Measurements from ENCODE around the gene FMN2. TPM values are rescaled to one million over a fixed set of nuclear protein-coding genes. Genes with fewer than 3 reads are reported as not detected.

The FMN2 gene
- total and polyA plus RNA-seq, 7 experiments from 2014 or later: not detected

- Mint-ChIP-seq H3K4me3 (no peak overlapping the region), H3K4me1 (no peaks in the 10 kb centered on the region), H3K27ac (no peak overlapping the region), H3K27me3 (peaks cover 0 to 4% (median 0%) of the 10 kb centered on the region in 5 donors), H3K36me3 (no peaks in the 10 kb centered on the region), H3K9me3 (peaks cover 0 to 9% (median 2%) of the 10 kb centered on the region in 11 donors)
- POLR2A ChIA-PET: no interaction called here
- Histone ChIP-seq H3K9me3 (ENCODE audit: control insufficient read depth in 2 of 3, low read length in 3 of 3) (no peaks in the 10 kb centered on the region), H3K27me3 (ENCODE audit: control insufficient read depth in 2 of 2, insufficient read depth in 2 of 2, low read length in 2 of 2) (no peaks in the 10 kb centered on the region), H3K36me3 (ENCODE audit: control insufficient read depth in 2 of 3, insufficient read depth in 3 of 3, low read length in 3 of 3) (no peaks in the 10 kb centered on the region), H3K4me1 (ENCODE audit: control insufficient read depth in 2 of 2, insufficient read depth in 2 of 2, low read length in 2 of 2) (no peaks in the 10 kb centered on the region), H3K4me3 (ENCODE audit: low read length) (no peak overlapping the region), H3K27ac (ENCODE audit: low read depth, low read length) (no peak overlapping the region)
- CTCF ChIA-PET: no interaction called here
- no peak for DNase-seq
- no peak for ATAC-seq
- intact Hi-C loops (cut with micrococcal nuclease): no loop called here
Observed at GRCh38 chr1:240058049-240058448, 33.6 kb upstream of the FMN2 start.

GRCh38 chr1:240068961-240069360, 22.7 kb upstream of the FMN2 start:
- H3K27ac Mint-ChIP-seq: no peak overlapping the region
- H3K4me1 ChIP-seq (ENCODE audit: control insufficient read depth in 2 of 2, insufficient read depth in 2 of 2, low read length in 2 of 2): no peaks in the 10 kb centered on the region
- H3K36me3 Mint-ChIP-seq: no peaks in the 10 kb centered on the region
- POLR2A ChIA-PET: no interaction called here
- no peaks in the 10 kb centered on the region for H3K27me3 ChIP-seq (ENCODE audit: control insufficient read depth in 2 of 2, insufficient read depth in 2 of 2, low read length in 2 of 2)
- no peaks in the 10 kb centered on the region for H3K36me3 ChIP-seq (ENCODE audit: control insufficient read depth in 2 of 3, insufficient read depth in 3 of 3, low read length in 3 of 3)
- H3K27ac ChIP-seq (ENCODE audit: low read depth, low read length): no peak overlapping the region
- no peak overlapping the region for H3K4me3 ChIP-seq (ENCODE audit: low read length)
- CTCF ChIA-PET: no interaction called here
- H3K4me3 Mint-ChIP-seq: no peak overlapping the region
- H3K27me3 Mint-ChIP-seq: peaks cover 0 to 10% (median 2%) of the 10 kb centered on the region in 5 donors
- DNase-seq (no peak), ATAC-seq (no peak)
- no peaks in the 10 kb centered on the region for H3K4me1 Mint-ChIP-seq
- H3K9me3 ChIP-seq (ENCODE audit: control insufficient read depth in 2 of 3, low read length in 3 of 3): no peaks in the 10 kb centered on the region
- peaks cover 0 to 13% (median 3%) of the 10 kb centered on the region in 11 donors for H3K9me3 Mint-ChIP-seq
- intact Hi-C loops (cut with micrococcal nuclease): no loop called here

- DNase-seq: no peak
- no peak for ATAC-seq
- H3K27me3 Mint-ChIP-seq: peaks cover 0 to 10% (median 2%) of the 10 kb centered on the region in 5 donors
- ChIA-PET POLR2A (no interaction called here), CTCF (no interaction called here)
- no peak overlapping the region for H3K4me3 ChIP-seq (ENCODE audit: low read length)
- H3K36me3 Mint-ChIP-seq: no peaks in the 10 kb centered on the region
- H3K9me3 Mint-ChIP-seq: peaks cover 0 to 8% (median 2%) of the 10 kb centered on the region in 11 donors
- H3K27me3 ChIP-seq (ENCODE audit: control insufficient read depth in 2 of 2, insufficient read depth in 2 of 2, low read length in 2 of 2): no peaks in the 10 kb centered on the region
- H3K27ac Mint-ChIP-seq: no peak overlapping the region
- no peak overlapping the region for H3K4me3 Mint-ChIP-seq
- H3K36me3 ChIP-seq (ENCODE audit: control insufficient read depth in 2 of 3, insufficient read depth in 3 of 3, low read length in 3 of 3): no peaks in the 10 kb centered on the region
- H3K27ac ChIP-seq (ENCODE audit: low read depth, low read length): no peak overlapping the region
- intact Hi-C loops (cut with micrococcal nuclease): no loop called here
- H3K4me1 ChIP-seq (ENCODE audit: control insufficient read depth in 2 of 2, insufficient read depth in 2 of 2, low read length in 2 of 2): no peaks in the 10 kb centered on the region
- no peaks in the 10 kb centered on the region for H3K9me3 ChIP-seq (ENCODE audit: control insufficient read depth in 2 of 3, low read length in 3 of 3)
- H3K4me1 Mint-ChIP-seq: no peaks in the 10 kb centered on the region
Observed at GRCh38 chr1:240070188-240070587, 21.5 kb upstream of the FMN2 start.

GRCh38 chr1:240073097-240073496, 18.6 kb upstream of the FMN2 start:
- POLR2A ChIA-PET: no interaction called here
- no peak for ATAC-seq
- Mint-ChIP-seq H3K36me3 (peaks cover 0 to 6% (median 0%) of the 10 kb centered on the region in 5 donors), H3K27ac (no peak overlapping the region), H3K27me3 (peaks cover 0 to 14% (median 5%) of the 10 kb centered on the region in 5 donors), H3K4me1 (no peaks in the 10 kb centered on the region), H3K4me3 (no peak overlapping the region), H3K9me3 (peaks cover 0 to 16% (median 5%) of the 10 kb centered on the region in 11 donors)
- intact Hi-C loops (cut with micrococcal nuclease): no loop called here
- no peaks in the 10 kb centered on the region for H3K4me1 ChIP-seq (ENCODE audit: control insufficient read depth in 2 of 2, insufficient read depth in 2 of 2, low read length in 2 of 2)
- H3K9me3 ChIP-seq (ENCODE audit: control insufficient read depth in 2 of 3, low read length in 3 of 3): no peaks in the 10 kb centered on the region
- CTCF ChIA-PET: no interaction called here
- H3K27ac ChIP-seq (ENCODE audit: low read depth, low read length): no peak overlapping the region
- DNase-seq: no peak
- no peaks in the 10 kb centered on the region for H3K27me3 ChIP-seq (ENCODE audit: control insufficient read depth in 2 of 2, insufficient read depth in 2 of 2, low read length in 2 of 2)
- H3K36me3 ChIP-seq (ENCODE audit: control insufficient read depth in 2 of 3, insufficient read depth in 3 of 3, low read length in 3 of 3): no peaks in the 10 kb centered on the region
- no peak overlapping the region for H3K4me3 ChIP-seq (ENCODE audit: low read length)

GRCh38 chr1:240074422-240074821, 17.3 kb upstream of the FMN2 start:
- intact Hi-C loops (cut with micrococcal nuclease): no loop called here
- Mint-ChIP-seq H3K4me3 (no peak overlapping the region), H3K27ac (no peak overlapping the region), H3K27me3 (peaks cover 0 to 14% (median 5%) of the 10 kb centered on the region in 5 donors), H3K4me1 (no peaks in the 10 kb centered on the region), H3K9me3 (peaks cover 0 to 25% (median 8%) of the 10 kb centered on the region in 11 donors), H3K36me3 (peaks cover 0 to 6% (median 0%) of the 10 kb centered on the region in 5 donors)
- Histone ChIP-seq H3K4me3 (ENCODE audit: low read length) (no peak overlapping the region), H3K27ac (ENCODE audit: low read depth, low read length) (no peak overlapping the region), H3K4me1 (ENCODE audit: control insufficient read depth in 2 of 2, insufficient read depth in 2 of 2, low read length in 2 of 2) (no peaks in the 10 kb centered on the region), H3K36me3 (ENCODE audit: control insufficient read depth in 2 of 3, insufficient read depth in 3 of 3, low read length in 3 of 3) (no peaks in the 10 kb centered on the region), H3K27me3 (ENCODE audit: control insufficient read depth in 2 of 2, insufficient read depth in 2 of 2, low read length in 2 of 2) (no peaks in the 10 kb centered on the region), H3K9me3 (ENCODE audit: control insufficient read depth in 2 of 3, low read length in 3 of 3) (no peaks in the 10 kb centered on the region)
- ATAC-seq: no peak
- DNase-seq: no peak
- ChIA-PET POLR2A (no interaction called here), CTCF (no interaction called here)

GRCh38 chr1:240074908-240075307, 16.8 kb upstream of the FMN2 start:
- no peak overlapping the region for H3K4me3 ChIP-seq (ENCODE audit: low read length)
- H3K27me3 Mint-ChIP-seq: peaks cover 0 to 14% (median 5%) of the 10 kb centered on the region in 5 donors
- peaks cover 0 to 6% (median 0%) of the 10 kb centered on the region in 5 donors for H3K36me3 Mint-ChIP-seq
- H3K4me1 Mint-ChIP-seq: no peaks in the 10 kb centered on the region
- H3K27ac ChIP-seq (ENCODE audit: low read depth, low read length): no peak overlapping the region
- H3K9me3 Mint-ChIP-seq: peaks cover 0 to 29% (median 8%) of the 10 kb centered on the region in 11 donors
- H3K27ac Mint-ChIP-seq: no peak overlapping the region
- POLR2A ChIA-PET: no interaction called here
- H3K9me3 ChIP-seq (ENCODE audit: control insufficient read depth in 2 of 3, low read length in 3 of 3): no peaks in the 10 kb centered on the region
- no peak overlapping the region for H3K4me3 Mint-ChIP-seq
- H3K36me3 ChIP-seq (ENCODE audit: control insufficient read depth in 2 of 3, insufficient read depth in 3 of 3, low read length in 3 of 3): no peaks in the 10 kb centered on the region
- H3K27me3 ChIP-seq (ENCODE audit: control insufficient read depth in 2 of 2, insufficient read depth in 2 of 2, low read length in 2 of 2): no peaks in the 10 kb centered on the region
- DNase-seq (no peak), ATAC-seq (no peak)
- H3K4me1 ChIP-seq (ENCODE audit: control insufficient read depth in 2 of 2, insufficient read depth in 2 of 2, low read length in 2 of 2): no peaks in the 10 kb centered on the region
- CTCF ChIA-PET: no interaction called here
- intact Hi-C loops (cut with micrococcal nuclease): no loop called here

- ATAC-seq: no peak
- no peaks in the 10 kb centered on the region for H3K36me3 ChIP-seq (ENCODE audit: control insufficient read depth in 2 of 3, insufficient read depth in 3 of 3, low read length in 3 of 3)
- H3K27me3 Mint-ChIP-seq: peaks cover 9 to 19% (median 18%) of the 10 kb centered on the region in 5 donors
- H3K4me3 Mint-ChIP-seq: no peak overlapping the region
- H3K4me3 ChIP-seq (ENCODE audit: low read length): no peak overlapping the region
- ChIA-PET POLR2A (no interaction called here), CTCF (no interaction called here)
- H3K4me1 ChIP-seq (ENCODE audit: control insufficient read depth in 2 of 2, insufficient read depth in 2 of 2, low read length in 2 of 2): no peaks in the 10 kb centered on the region
- DNase-seq: no peak
- H3K27ac Mint-ChIP-seq: no peak overlapping the region
- H3K4me1 Mint-ChIP-seq: no peaks in the 10 kb centered on the region
- H3K27me3 ChIP-seq (ENCODE audit: control insufficient read depth in 2 of 2, insufficient read depth in 2 of 2, low read length in 2 of 2): no peaks in the 10 kb centered on the region
- H3K36me3 Mint-ChIP-seq: peaks cover 0 to 4% (median 0%) of the 10 kb centered on the region in 5 donors
- no peaks in the 10 kb centered on the region for H3K9me3 ChIP-seq (ENCODE audit: control insufficient read depth in 2 of 3, low read length in 3 of 3)
- no peak overlapping the region for H3K27ac ChIP-seq (ENCODE audit: low read depth, low read length)
- H3K9me3 Mint-ChIP-seq: peaks cover 0 to 9% (median 3%) of the 10 kb centered on the region in 11 donors
- intact Hi-C loops (cut with micrococcal nuclease): no loop called here
Observed at GRCh38 chr1:240084337-240084736, 7.3 kb upstream of the FMN2 start.

All from naive thymus-derived CD4-positive, alpha-beta T cell (primary cell).